ENCODE data around the gene DEGS1. TPM values are rescaled to one million over a fixed set of nuclear protein-coding genes. Genes with fewer than 3 reads are reported as not detected.

DEGS1 gene
- polyA plus RNA-seq (2012; ENCODE audit: insufficient read depth, insufficient read length) = 29.4 TPM

GRCh38 chr1:224182866-224183590 is at the start of gene DEGS1:
DEGS1 (plus strand) TSS chr1:224183240; CDS start chr1:224183337, 97 bp downstream.
- peak; percentile 66 for DNase-seq (ENCODE audit: low read depth, low spot score)
- H3K4me3 ChIP-seq (ENCODE audit: low read length) = peak within 1 kb of the TSS; percentile 60

- DNase-seq (ENCODE audit: low read depth, low spot score) = no peak
- H3K4me3 ChIP-seq (ENCODE audit: low read length) = no peak overlapping the region
Measured at GRCh38 chr1:224133741-224134299, 49.2 kb upstream of the DEGS1 start.

GRCh38 chr1:224137518-224137917 is 45.5 kb upstream of the DEGS1 start:
- no peak for DNase-seq (ENCODE audit: low read depth, low spot score)
- no peak overlapping the region for H3K4me3 ChIP-seq (ENCODE audit: low read length)

GRCh38 chr1:224138198-224138597 is 44.8 kb upstream of the DEGS1 start:
- H3K4me3 ChIP-seq (ENCODE audit: low read length) = no peak overlapping the region
- DNase-seq (ENCODE audit: low read depth, low spot score) = no peak

- no peak overlapping the region for H3K4me3 ChIP-seq (ENCODE audit: low read length)
- no peak for DNase-seq (ENCODE audit: low read depth, low spot score)
Measured at GRCh38 chr1:224141693-224142092, 41.3 kb upstream of the DEGS1 start.

- no peak for DNase-seq (ENCODE audit: low read depth, low spot score)
- no peak overlapping the region for H3K4me3 ChIP-seq (ENCODE audit: low read length)
Measured at GRCh38 chr1:224149709-224150108, 33.3 kb upstream of the DEGS1 start.

GRCh38 chr1:224151117-224151516 is 31.9 kb upstream of the DEGS1 start:
- no peak overlapping the region for H3K4me3 ChIP-seq (ENCODE audit: low read length)
- DNase-seq (ENCODE audit: low read depth, low spot score) = peak; percentile 36

GRCh38 chr1:224157316-224157715 is 25.7 kb upstream of the DEGS1 start:
- DNase-seq (ENCODE audit: low read depth, low spot score) = no peak
- no peak overlapping the region for H3K4me3 ChIP-seq (ENCODE audit: low read length)

- DNase-seq (ENCODE audit: low read depth, low spot score) = no peak
- H3K4me3 ChIP-seq (ENCODE audit: low read length) = no peak overlapping the region
Measured at GRCh38 chr1:224159541-224159940, 23.5 kb upstream of the DEGS1 start.

- DNase-seq (ENCODE audit: low read depth, low spot score) = no peak
- H3K4me3 ChIP-seq (ENCODE audit: low read length) = no peak overlapping the region
Measured at GRCh38 chr1:224160171-224160682, 22.8 kb upstream of the DEGS1 start.

- H3K4me3 ChIP-seq (ENCODE audit: low read length) = no peak overlapping the region
- no peak for DNase-seq (ENCODE audit: low read depth, low spot score)
Measured at GRCh38 chr1:224162768-224163167, 20.3 kb upstream of the DEGS1 start.

GRCh38 chr1:224163311-224163710 is 19.7 kb upstream of the DEGS1 start:
- DNase-seq (ENCODE audit: low read depth, low spot score) = no peak
- H3K4me3 ChIP-seq (ENCODE audit: low read length) = no peak overlapping the region

GRCh38 chr1:224168859-224169380 is 14.1 kb upstream of the DEGS1 start:
- H3K4me3 ChIP-seq (ENCODE audit: low read length) = peak overlapping the region; percentile 20
- peak; percentile 88 for DNase-seq (ENCODE audit: low read depth, low spot score)

- no peak for DNase-seq (ENCODE audit: low read depth, low spot score)
- H3K4me3 ChIP-seq (ENCODE audit: low read length) = no peak overlapping the region
Measured at GRCh38 chr1:224169718-224170270, 13.2 kb upstream of the DEGS1 start.

- H3K4me3 ChIP-seq (ENCODE audit: low read length) = no peak overlapping the region
- DNase-seq (ENCODE audit: low read depth, low spot score) = no peak
Measured at GRCh38 chr1:224170343-224170742, 12.7 kb upstream of the DEGS1 start.

- no peak overlapping the region for H3K4me3 ChIP-seq (ENCODE audit: low read length)
- DNase-seq (ENCODE audit: low read depth, low spot score) = peak; percentile 60
Measured at GRCh38 chr1:224170748-224171478, 12.1 kb upstream of the DEGS1 start.

GRCh38 chr1:224172229-224172628 is 10.8 kb upstream of the DEGS1 start:
- no peak overlapping the region for H3K4me3 ChIP-seq (ENCODE audit: low read length)
- DNase-seq (ENCODE audit: low read depth, low spot score) = no peak

- H3K4me3 ChIP-seq (ENCODE audit: low read length) = no peak overlapping the region
- DNase-seq (ENCODE audit: low read depth, low spot score) = no peak
Measured at GRCh38 chr1:224173523-224173922, 9.5 kb upstream of the DEGS1 start.

- DNase-seq (ENCODE audit: low read depth, low spot score) = no peak
- H3K4me3 ChIP-seq (ENCODE audit: low read length) = no peak overlapping the region
Measured at GRCh38 chr1:224175617-224176016, 7.4 kb upstream of the DEGS1 start.
